Body of pancreas (tissue), 4 donors: Measurements from ENCODE around the gene VOPP1.

Source experiments
- CTCF ChIP-seq, 7 experiments: fragments of 450-650 bp in 4 of 7; fragments of 200-600 bp in 3 of 7; sonication (generic) in 3 of 7; IDR thresholded peaks; one replicate each; pipeline ENCODE4 v1.5.1; 2016 to 2019; ENCODE audit warnings: antibody characterized with exemption in 7 of 7
- POLR2A ChIP-seq, 3 donors: fragments of 450-650 bp; IDR thresholded peaks; one replicate each; pipeline ENCODE4 v1.6.1; 2016; ENCODE audit warnings: antibody characterized with exemption in 3 of 3, mild to moderate bottlenecking in 2 of 3

DNA sequence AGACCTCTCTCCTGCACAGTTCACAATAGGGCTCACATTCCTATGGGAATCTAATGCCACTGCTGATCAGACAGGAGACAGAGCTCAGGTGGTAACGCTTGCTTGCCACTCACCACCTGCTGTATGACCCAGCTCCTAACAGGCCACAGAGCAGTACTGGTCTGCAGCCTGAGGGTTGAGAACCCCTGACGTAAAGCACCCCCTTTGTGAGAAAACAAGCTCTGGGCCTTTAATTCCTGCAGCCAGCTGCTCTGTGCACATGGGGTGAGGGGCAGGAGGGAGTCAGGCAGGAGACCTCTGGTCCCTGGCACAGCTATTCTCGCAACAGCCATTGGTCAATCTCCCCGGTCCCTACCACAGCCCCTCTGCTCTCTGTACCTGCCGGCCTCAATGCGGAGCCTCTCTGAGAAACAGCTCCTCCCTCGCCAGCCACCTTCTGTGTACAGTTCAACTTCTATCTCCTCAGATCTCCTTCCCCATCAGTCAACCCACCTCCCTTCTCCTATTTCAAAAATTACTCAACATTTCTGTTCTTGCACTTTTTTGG, 105.2 kb downstream of the VOPP1 start:
- no peak for TF ChIP-seq POLR2A (IDR thresholded peaks at IDR 0.05)
- no peak for TF ChIP-seq CTCF (IDR thresholded peaks at IDR 0.05)
